ENCODE measurements around the gene YPEL4. TPM values are rescaled to one million over a fixed set of nuclear protein-coding genes. Genes with fewer than 3 reads are reported as not detected.
A peak's percentile ranks its signal among the peaks of the same experiment; 100 is the strongest.
"Not testable (repeated sequence)": the region's sequence is repeated elsewhere in the genome, so short reads cannot be mapped to it uniquely, and the experiment has no call there.

Gene YPEL4
- total RNA-seq, 1 donor from 2014 or later: 0.86 TPM

DNA sequence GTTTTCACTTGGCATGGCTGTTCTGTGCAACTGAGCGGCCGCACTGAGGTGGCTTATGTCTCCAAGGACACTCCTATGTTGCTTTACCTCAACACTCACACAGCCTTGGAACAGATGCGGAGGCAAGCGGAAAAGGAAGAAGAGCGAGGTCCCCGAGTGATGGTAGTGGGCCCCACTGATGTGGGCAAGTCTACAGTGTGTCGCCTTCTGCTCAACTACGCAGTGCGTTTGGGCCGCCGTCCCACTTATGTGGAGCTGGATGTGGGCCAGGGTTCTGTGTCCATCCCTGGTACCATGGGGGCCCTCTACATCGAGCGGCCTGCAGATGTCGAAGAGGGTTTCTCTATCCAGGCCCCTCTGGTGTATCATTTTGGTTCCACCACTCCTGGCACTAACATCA lies 10.0 kb upstream of the YPEL4 start:
- no peak for DNase-seq (ENCODE audit: low read depth)
- TF ChIP-seq CTCF (conservative IDR thresholded peaks at IDR 0.05; ENCODE audit: low read depth, low read length): no peak
- H3K4me3 ChIP-seq (ENCODE audit: low read depth, low read length): no peak overlapping the region

DNA sequence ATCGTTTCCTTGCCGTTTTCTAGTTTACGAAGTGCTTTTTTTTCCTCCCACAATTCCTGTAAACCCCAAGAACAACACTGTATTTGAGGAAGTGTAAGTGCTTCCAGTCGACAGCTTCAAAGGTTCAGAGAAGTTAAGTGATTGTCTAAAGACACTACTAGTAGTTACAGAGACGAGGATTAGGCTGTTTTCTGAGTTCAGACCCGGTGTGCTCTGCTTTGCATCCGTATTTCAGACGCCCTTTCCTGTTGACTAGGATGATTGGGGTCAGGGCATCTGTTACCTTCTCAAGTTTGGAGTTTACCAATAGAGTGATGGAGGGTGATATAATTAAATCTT lies 8.3 kb upstream of the YPEL4 start:
- H3K4me3 ChIP-seq (ENCODE audit: low read depth, low read length): peak overlapping the region; percentile 83
- no peak for TF ChIP-seq CTCF (conservative IDR thresholded peaks at IDR 0.05; ENCODE audit: low read depth, low read length)
- no peak for DNase-seq (ENCODE audit: low read depth)

GRCh38 chr11:57657194-57658022 lies 7.7 kb upstream of the YPEL4 start, which contains the start of gene CLP1:
Gene CLP1 (plus strand): TSS chr11:57657762. CDS start chr11:57659477, 1,715 bp downstream.
- no peak for TF ChIP-seq CTCF (conservative IDR thresholded peaks at IDR 0.05; ENCODE audit: low read depth, low read length)
- H3K4me3 ChIP-seq (ENCODE audit: low read depth, low read length): peak within 1 kb of the TSS; percentile 83

DNA sequence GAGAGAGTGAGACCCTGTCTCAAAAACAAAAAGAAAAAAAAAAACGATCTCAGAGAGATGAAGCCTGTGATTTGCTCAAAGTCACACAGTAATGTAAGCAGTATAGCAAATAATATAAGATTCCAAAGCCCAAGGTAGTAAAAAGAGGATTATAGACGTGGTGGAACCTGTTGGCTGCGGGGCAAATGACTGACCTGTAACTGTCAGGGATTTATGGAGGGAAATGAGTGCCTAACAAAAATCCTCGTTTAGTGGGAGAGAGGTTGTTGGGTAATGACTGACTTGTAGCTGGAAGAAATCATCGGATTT lies 7.1 kb upstream of the YPEL4 start:
- TF ChIP-seq CTCF (conservative IDR thresholded peaks at IDR 0.05; ENCODE audit: low read depth, low read length): no peak
- DNase-seq (ENCODE audit: low read depth): no peak
- H3K4me3 ChIP-seq (ENCODE audit: low read depth, low read length): peak overlapping the region; percentile 83

More at GRCh38 chr11:57657194-57658022, 7.7 kb upstream of the YPEL4 start, which contains the start of gene CLP1:
- DNase-seq (ENCODE audit: low read depth): peak; percentile 85

DNA sequence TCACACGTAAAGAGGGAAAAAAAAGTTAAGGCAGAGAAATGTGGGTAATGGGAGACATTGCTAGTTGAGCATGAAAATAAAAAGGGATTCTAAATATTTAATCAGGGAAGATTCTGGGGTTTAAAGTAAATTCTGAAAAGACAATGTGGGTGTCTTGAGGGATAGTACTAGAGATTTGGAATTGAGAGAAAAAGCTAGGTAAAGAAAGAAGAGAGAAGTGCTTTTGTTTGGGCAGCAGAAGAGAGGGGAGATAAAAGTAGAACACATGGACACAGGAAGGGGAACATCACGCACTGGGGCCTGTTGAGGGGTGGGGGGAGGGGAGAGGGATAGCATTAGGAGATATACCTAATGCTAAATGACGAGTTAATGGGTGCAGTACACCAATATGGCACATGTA lies 3.5 kb upstream of the YPEL4 start:
- no peak overlapping the region for H3K4me3 ChIP-seq (ENCODE audit: low read depth, low read length)
- no peak for TF ChIP-seq CTCF (conservative IDR thresholded peaks at IDR 0.05; ENCODE audit: low read depth, low read length)

DNA sequence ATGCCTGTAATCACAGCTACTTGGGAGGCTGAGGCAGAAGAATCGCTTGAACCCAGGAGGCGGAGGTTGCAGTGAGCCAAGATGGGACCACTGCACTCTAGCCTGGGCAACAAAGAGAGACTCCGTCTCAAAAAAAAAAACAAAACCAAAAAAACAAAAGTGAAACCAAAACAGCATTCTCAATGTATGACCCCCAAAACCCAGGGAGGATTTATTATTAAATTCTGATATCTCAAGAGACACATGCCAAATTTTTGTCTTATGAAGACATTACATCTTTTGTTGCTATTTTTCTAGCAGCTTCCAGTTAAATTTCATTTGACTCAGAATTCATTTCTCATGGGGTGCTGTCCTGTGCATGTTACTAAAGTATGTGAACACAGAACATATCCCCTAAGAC lies 3.0 kb upstream of the YPEL4 start:
- no peak overlapping the region for H3K4me3 ChIP-seq (ENCODE audit: low read depth, low read length)
- no peak for TF ChIP-seq CTCF (conservative IDR thresholded peaks at IDR 0.05; ENCODE audit: low read depth, low read length)
- no peak for DNase-seq (ENCODE audit: low read depth)

More for the DNA sequence above, 3.5 kb upstream of the YPEL4 start:
- no peak for DNase-seq (ENCODE audit: low read depth)

- not testable (repeated sequence) for DNase-seq (ENCODE audit: low read depth); H3K4me3 ChIP-seq (ENCODE audit: low read depth, low read length)
Observed at GRCh38 chr11:57652230-57652629, 2.5 kb upstream of the YPEL4 start.
